H9 (cell line): ENCODE results near the gene RTP3. TPM values are rescaled to one million over a fixed set of nuclear protein-coding genes. Genes with fewer than 3 reads are reported as not detected.

Experiments
- DNase-seq: peaks from one replicate; pipeline ENCODE4 v3.0.0-alpha.2; 2017
- H2AFZ ChIP-seq: one replicate; pipeline ENCODE4 v1.6.1; 2013; ENCODE audit warnings: mild to moderate bottlenecking, low read length, control low read depth, moderate library complexity
- H2AK5ac ChIP-seq: 2 replicates; pipeline ENCODE4 v1.6.1; 2013; ENCODE audit warnings: low read length, control low read depth, mixed read lengths; ENCODE audit not compliant: insufficient read length
- H2BK120ac ChIP-seq: one replicate; pipeline ENCODE4 v1.6.1; 2013; ENCODE audit warnings: low read depth, mild to moderate bottlenecking, low read length, control low read depth, inconsistent platforms; ENCODE audit not compliant: poor library complexity, severe bottlenecking
- H2BK12ac ChIP-seq: 2 replicates; pipeline ENCODE4 v1.6.1; 2013; ENCODE audit warnings: low read length, control low read depth, mixed read lengths, low read depth; ENCODE audit not compliant: insufficient read length
- H2BK15ac ChIP-seq: 2 replicates; pipeline ENCODE4 v1.6.1; 2013; ENCODE audit warnings: low read depth, low read length, control low read depth
- H2BK20ac ChIP-seq: one replicate; pipeline ENCODE4 v1.6.1; 2013; ENCODE audit warnings: low read depth, mild to moderate bottlenecking, low read length, control low read depth, inconsistent platforms; ENCODE audit not compliant: poor library complexity, severe bottlenecking
- H2BK5ac ChIP-seq: 2 replicates; pipeline ENCODE4 v1.6.1; 2013; ENCODE audit warnings: low read length, control low read depth, mixed read lengths; ENCODE audit not compliant: insufficient read length
- H3K14ac ChIP-seq: 2 replicates; pipeline ENCODE4 v1.6.1; 2013; ENCODE audit warnings: low read length, control low read depth; ENCODE audit not compliant: insufficient read depth
- H3K18ac ChIP-seq: 2 replicates; pipeline ENCODE4 v1.6.1; 2013; ENCODE audit warnings: low read depth, mild to moderate bottlenecking, mixed read lengths, low read length, control low read depth; ENCODE audit not compliant: insufficient read length
- H3K23ac ChIP-seq: 2 replicates; pipeline ENCODE4 v1.6.1; 2013; ENCODE audit warnings: low read length, control low read depth, mixed read lengths, low read depth; ENCODE audit not compliant: insufficient read length
- H3K23me2 ChIP-seq: 2 replicates; pipeline ENCODE4 v1.6.1; 2013; ENCODE audit warnings: low read depth, mild to moderate bottlenecking, mixed read lengths, low read length, control low read depth; ENCODE audit not compliant: insufficient read length, poor library complexity, severe bottlenecking
- H3K27ac ChIP-seq: 2 replicates; pipeline ENCODE4 v1.5.1; 2013; ENCODE audit warnings: low read length, control low read depth, mixed read lengths, low read depth; ENCODE audit not compliant: insufficient read length
- H3K27me3 ChIP-seq: 2 replicates; pipeline ENCODE4 v1.6.1; 2013; ENCODE audit warnings: low read length, control low read depth, inconsistent platforms; ENCODE audit not compliant: insufficient read depth
- H3K4ac ChIP-seq: 2 replicates; pipeline ENCODE4 v1.6.1; 2013; ENCODE audit warnings: low read depth, mild to moderate bottlenecking, control low read depth, inconsistent platforms, low read length, moderate library complexity
- H3K4me1 ChIP-seq: 2 replicates; pipeline ENCODE4 v1.6.1; 2013; ENCODE audit warnings: low read length, control low read depth, inconsistent platforms; ENCODE audit not compliant: insufficient read depth
- H3K4me2 ChIP-seq: 2 replicates; pipeline ENCODE4 v1.6.1; 2013; ENCODE audit warnings: low read length, control low read depth, mixed read lengths; ENCODE audit not compliant: insufficient read length, insufficient read depth
- H3K56ac ChIP-seq: 2 replicates; pipeline ENCODE4 v1.6.1; 2013; ENCODE audit warnings: low read depth, mild to moderate bottlenecking, mixed read lengths, low read length, control low read depth; ENCODE audit not compliant: insufficient read length
- H3K79me1 ChIP-seq: 2 replicates; pipeline ENCODE4 v1.6.1; 2013; ENCODE audit warnings: low read depth, mild to moderate bottlenecking, moderate library complexity, low read length, control low read depth, inconsistent platforms; ENCODE audit not compliant: insufficient read depth, poor library complexity, severe bottlenecking
- H3K79me2 ChIP-seq: 2 replicates; pipeline ENCODE4 v1.6.1; 2013; ENCODE audit warnings: low read length, control low read depth, inconsistent platforms; ENCODE audit not compliant: insufficient read depth
- H3K9ac ChIP-seq: 2 replicates; pipeline ENCODE4 v1.6.1; 2013; ENCODE audit warnings: low read length, control low read depth, mixed read lengths; ENCODE audit not compliant: insufficient read length; ENCODE audit errors: extremely low read depth
- H3K9me3 ChIP-seq: one replicate; pipeline ENCODE4 v1.6.1; 2013; ENCODE audit warnings: low read depth, low read length, inconsistent platforms; ENCODE audit not compliant: control insufficient read depth
- H3T11ph ChIP-seq: one replicate; pipeline ENCODE4 v1.6.1; 2013; ENCODE audit warnings: mild to moderate bottlenecking, low read length, control low read depth, inconsistent platforms
- H4K20me1 ChIP-seq: one replicate; pipeline ENCODE4 v1.6.1; 2013; ENCODE audit not compliant: control insufficient read depth, insufficient read length, insufficient read depth
- H4K5ac ChIP-seq: 2 replicates; pipeline ENCODE4 v1.6.1; 2013; ENCODE audit warnings: low read depth, mild to moderate bottlenecking, mixed read lengths, low read length, control low read depth; ENCODE audit not compliant: insufficient read length
- H4K8ac ChIP-seq: replicated peaks from 2 replicates; pipeline ENCODE4 v1.6.1; 2013; ENCODE audit warnings: low read length, control low read depth, mixed read lengths, low read depth; ENCODE audit not compliant: insufficient read length
- H4K91ac ChIP-seq: 2 replicates; pipeline ENCODE4 v1.6.1; 2013; ENCODE audit warnings: low read depth, mild to moderate bottlenecking, moderate library complexity, mixed read lengths, low read length, control low read depth; ENCODE audit not compliant: insufficient read length
- H3K27ac Mint-ChIP-seq, 3 experiments: 2 replicates in 2 of 3; 3 replicates in 1 of 3; pipeline ENCODE4 v1.8.0; 2020 to 2021; ENCODE audit warnings: mixed read lengths in 3 of 3, mild to moderate bottlenecking in 1 of 3, moderate library complexity in 1 of 3
- H3K27me3 Mint-ChIP-seq: 2 replicates; pipeline ENCODE4 v1.8.0; 2021; ENCODE audit warnings: low read depth, mild to moderate bottlenecking, moderate library complexity, mixed read lengths
- H3K36me3 Mint-ChIP-seq, 3 experiments: 2 replicates in 2 of 3; 3 replicates in 1 of 3; pipeline ENCODE4 v1.8.0; 2020 to 2021; ENCODE audit warnings: low read depth in 3 of 3, mixed read lengths in 3 of 3; ENCODE audit not compliant: insufficient read depth in 1 of 3
- H3K4me1 Mint-ChIP-seq, 2 experiments: 2 replicates each; pipeline ENCODE4 v1.8.0; 2020; ENCODE audit warnings: mixed read lengths in 2 of 2
- H3K4me3 Mint-ChIP-seq, 2 experiments: 2 replicates in 1 of 2; 3 replicates in 1 of 2; pipeline ENCODE4 v1.8.0; 2020 to 2021; ENCODE audit warnings: mild to moderate bottlenecking in 2 of 2, mixed read lengths in 2 of 2, moderate library complexity in 1 of 2
- H3K9me3 Mint-ChIP-seq, 2 experiments: 2 replicates in 1 of 2; 3 replicates in 1 of 2; pipeline ENCODE4 v1.8.0; 2020; ENCODE audit warnings: mild to moderate bottlenecking in 2 of 2, mixed read lengths in 2 of 2, moderate library complexity in 1 of 2
- CTCF ChIP-seq: fragments of 200-600 bp; sonication (generic); conservative IDR thresholded peaks from 3 replicates; pipeline ENCODE4 v1.8.0; 2021; ENCODE audit warnings: antibody characterized with exemption, mild to moderate bottlenecking
- whole genome bisulfite sequencing: extraction: QIAGEN DNeasy Blood & Tissue Kit; methylation state at CpG from one replicate; pipeline ENCODE4 v1.1.7; 2013; ENCODE audit warnings: missing lambda C conversion rate, low lambda C conversion rate, mixed read lengths; ENCODE audit not compliant: insufficient read length; ENCODE audit errors: extremely low coverage; 5-methylcytosine and 5-hydroxymethylcytosine counted together
- total RNA-seq: library from RNA; stranded (reverse); gene quantifications from 2 replicates; pipeline ENCODE4 v1.2.1, GENCODE V29; 2021

RTP3 gene
- total RNA-seq, 1 experiment from 2014 or later, result not detected

- Histone ChIP-seq H2AK5ac (no peak overlapping the region), H3K56ac (no peak overlapping the region), H3K4me1 (peaks cover 18% of the 10 kb centered on the region), H3K23ac (no peak overlapping the region), H3K14ac (no peak overlapping the region), H4K8ac (no peak overlapping the region), H3K27me3 (no peaks in the 10 kb centered on the region), H4K20me1 (no peaks in the 10 kb centered on the region), H2AFZ (no peak overlapping the region), H3K27ac (no peak overlapping the region), H2BK120ac (no peak overlapping the region), H2BK15ac (no peak overlapping the region), H2BK12ac (no peak overlapping the region), H2BK20ac (no peak overlapping the region), H3K4me2 (no peak overlapping the region), H4K5ac (no peak overlapping the region), H3K9ac (no peak overlapping the region), H3K18ac (no peak overlapping the region), H3K23me2 (no peaks in the 10 kb centered on the region), H3K79me1 (no peaks in the 10 kb centered on the region), H3K9me3 (no peaks in the 10 kb centered on the region), H3K79me2 (no peaks in the 10 kb centered on the region), H3K4ac (no peak overlapping the region), H2BK5ac (no peak overlapping the region), H4K91ac (no peak overlapping the region), H3T11ph (no peak overlapping the region)
- peaks cover 0 to 3% (median 0%) of the 10 kb centered on the region in 3 experiments; a peak in 4 of 7 replicates for H3K36me3 Mint-ChIP-seq
- no peak overlapping the region for H3K4me3 Mint-ChIP-seq
- no peak for DNase-seq
- peaks cover 0 to 2% of the 10 kb centered on the region in 2 experiments; a peak in 2 of 5 replicates for H3K9me3 Mint-ChIP-seq
- peaks cover 9% of the 10 kb centered on the region for H3K27me3 Mint-ChIP-seq
- no peak for TF ChIP-seq CTCF
- no CpG with 5 or more reads among the region's 10 CpGs for WGBS
- peaks cover 33 to 45% of the 10 kb centered on the region in 2 experiments for H3K4me1 Mint-ChIP-seq
- no peak overlapping the region for H3K27ac Mint-ChIP-seq
Measured at GRCh38 chr3:46505953-46506352, 8.2 kb downstream of the RTP3 start.
